Gastrocnemius medialis (tissue), 4 donors: Measurements from ENCODE around the gene CORO2B. TPM values are rescaled to one million over a fixed set of nuclear protein-coding genes. Genes with fewer than 3 reads are reported as not detected.

Experiments used
- ATAC-seq, 2 donors: fragments of 150-250 bp; one replicate each; pipeline ENCODE4 v1.9.1; 2016
- DNase-seq, 2 donors: peaks; one replicate each; pipeline ENCODE4 v3.0.0-alpha.2; 2019
- H3K27ac ChIP-seq, 4 donors: fragments of 200-600 bp; sonication (generic); 1 replicate in 1 of 4; 2 replicates in 3 of 4; pipeline ENCODE4 v1.5.1; 2016 to 2018; ENCODE audit warnings: mild to moderate bottlenecking in 2 of 4, moderate library complexity in 1 of 4
- H3K27me3 ChIP-seq, 3 donors: fragments of 200-600 bp; sonication (generic) in 2 of 3; 1 replicate in 1 of 3; 2 replicates in 2 of 3; pipeline versions ENCODE4 v1.5.1 to v1.6.0; 2016 to 2019; ENCODE audit warnings: mild to moderate bottlenecking in 1 of 3, moderate library complexity in 1 of 3
- H3K36me3 ChIP-seq, 2 donors: fragments of 200-600 bp; sonication (generic) in 1 of 2; one replicate each; pipeline ENCODE4 v1.5.1; 2017 to 2018
- H3K4me1 ChIP-seq, 2 donors: fragments of 200-600 bp; sonication (generic) in 1 of 2; one replicate each; pipeline ENCODE4 v1.5.1; 2016 to 2017; ENCODE audit warnings: mild to moderate bottlenecking in 2 of 2
- H3K4me3 ChIP-seq, 4 donors: fragments of 200-600 bp; sonication (generic) in 3 of 4; 1 replicate in 1 of 4; 2 replicates in 3 of 4; pipeline ENCODE4 v1.5.1; 2016 to 2019; ENCODE audit warnings: mild to moderate bottlenecking in 2 of 4
- H3K9me3 ChIP-seq, 3 donors: fragments of 200-600 bp; sonication (generic) in 2 of 3; 1 replicate in 1 of 3; 2 replicates in 2 of 3; pipeline ENCODE4 v1.5.1; 2016 to 2019
- CTCF ChIP-seq, 5 experiments: fragments of 450-650 bp in 3 of 5; fragments of 200-600 bp in 2 of 5; sonication (generic) in 2 of 5; IDR thresholded peaks in 4 of 5; conservative IDR thresholded peaks in 1 of 5; 1 replicate in 4 of 5; 2 replicates in 1 of 5; pipeline ENCODE4 v1.5.1; 2016 to 2019; ENCODE audit warnings: antibody characterized with exemption in 5 of 5, mild to moderate bottlenecking in 3 of 5, moderate library complexity in 3 of 5
- POLR2A ChIP-seq, 2 donors: fragments of 450-650 bp; IDR thresholded peaks; one replicate each; pipeline ENCODE4 v1.6.1; 2017; ENCODE audit warnings: antibody characterized with exemption in 2 of 2, mild to moderate bottlenecking in 2 of 2, moderate library complexity in 2 of 2
- in situ Hi-C, 4 donors: fragments of 200-750 bp; cut with MboI; loops; one replicate each; pipeline versions ENCODE4 v1.15.0 to v1.8.0; 2017; ENCODE audit warnings: low sequenced_read_pairs in 4 of 4
- intact Hi-C: fragments of 100-400 bp; cut with DNase I; formaldehyde crosslinking; loops from one replicate; pipeline ENCODE4 v1.15.1; 2023; ENCODE audit warnings: low total_unique reads
- total RNA-seq, 4 donors: library from RNA; depleted of rRNA; stranded (reverse); fragments of >200 nt; gene quantifications; one replicate each; pipeline versions ENCODE4 v1.1.0 to v1.2.3, GENCODE V29; 2016

CORO2B gene
- total RNA-seq, 4 donors from 2014 or later = 1.5 to 2.2 (median 1.8) TPM

- no peak overlapping the region for H3K4me3 ChIP-seq
- H3K27ac ChIP-seq = peak overlapping the region in 3 of 4 donors; percentile 19 to 65 (median 55)
- TF ChIP-seq POLR2A (IDR thresholded peaks at IDR 0.05) = no peak
- no peak for TF ChIP-seq CTCF (IDR thresholded peaks at IDR 0.05 in 4 of 5, conservative IDR thresholded peaks at IDR 0.05 in 1 of 5)
- in situ Hi-C loops = no loop called here
- intact Hi-C loops = no loop called here
- peaks cover 0 to 10% of the 10 kb centered on the region in 2 donors for H3K4me1 ChIP-seq
- DNase-seq (no peak), ATAC-seq (no peak)
- peaks cover 0 to 26% of the 10 kb centered on the region in 2 donors for H3K36me3 ChIP-seq
- no peaks in the 10 kb centered on the region for H3K27me3 ChIP-seq
- no peaks in the 10 kb centered on the region for H3K9me3 ChIP-seq
Observed at GRCh38 chr15:68776477-68777270, 197.9 kb downstream of the CORO2B start.

Other genes starting within 250 kb of the CORO2B start
- 10 to 100 TPM in 1 of 4 donors, 1 to 10 TPM in 3; 1.5 to 12.0 (median 2.5) TPM for gene ITGA11, start 146.8 kb upstream of the CORO2B start, total RNA-seq
- 10 to 100 TPM; 27.1 to 55.8 (median 50.6) TPM for gene ANP32A, start 241.9 kb downstream of the CORO2B start, total RNA-seq